Hepatocyte (in vitro differentiated cells): ENCODE data around the gene KAT7. TPM values are rescaled to one million over a fixed set of nuclear protein-coding genes. Genes with fewer than 3 reads are reported as not detected.

Experiments
- DNase-seq: peaks from one replicate; pipeline ENCODE4 v3.0.0-alpha.2; 2016; ENCODE audit warnings: low spot score
- H2AFZ ChIP-seq: fragments of 200-600 bp; sonication (generic); 2 replicates; pipeline ENCODE4 v1.6.0; 2016; ENCODE audit warnings: antibody characterized with exemption, mild to moderate bottlenecking
- H3K27ac ChIP-seq: fragments of 200-600 bp; sonication (generic); 2 replicates; pipeline ENCODE4 v1.5.1; 2016; ENCODE audit warnings: mild to moderate bottlenecking
- H3K27me3 ChIP-seq: fragments of 200-600 bp; sonication (generic); 2 replicates; pipeline ENCODE4 v1.6.1; 2016
- H3K36me3 ChIP-seq: fragments of 200-600 bp; sonication (generic); replicated peaks from 2 replicates; pipeline ENCODE4 v1.5.1; 2016; ENCODE audit warnings: low read depth; ENCODE audit not compliant: insufficient read depth
- H3K4me1 ChIP-seq: fragments of 200-600 bp; sonication (generic); 2 replicates; pipeline ENCODE4 v1.5.1; 2016; ENCODE audit warnings: mild to moderate bottlenecking, moderate library complexity; ENCODE audit not compliant: insufficient read depth
- H3K4me2 ChIP-seq: fragments of 200-600 bp; sonication (generic); 2 replicates; pipeline ENCODE4 v1.6.0; 2016
- H3K4me3 ChIP-seq: fragments of 200-600 bp; sonication (generic); 2 replicates; pipeline ENCODE4 v1.5.1; 2016; ENCODE audit warnings: mild to moderate bottlenecking
- H3K79me2 ChIP-seq: fragments of 200-600 bp; sonication (generic); 2 replicates; pipeline ENCODE4 v1.6.0; 2017; ENCODE audit warnings: mild to moderate bottlenecking
- H3K9me2 ChIP-seq: fragments of 200-600 bp; sonication (generic); replicated peaks from 2 replicates; pipeline ENCODE4 v1.6.0; 2017; ENCODE audit warnings: mild to moderate bottlenecking; ENCODE audit not compliant: insufficient read depth
- H3K9me3 ChIP-seq: fragments of 200-600 bp; sonication (generic); 2 replicates; pipeline ENCODE4 v1.5.1; 2016; ENCODE audit warnings: low read depth, mild to moderate bottlenecking
- H4K20me1 ChIP-seq: fragments of 200-600 bp; sonication (generic); 2 replicates; pipeline ENCODE4 v1.6.0; 2016; ENCODE audit warnings: mild to moderate bottlenecking; ENCODE audit not compliant: insufficient read depth, poor library complexity, severe bottlenecking
- EZH2 ChIP-seq: fragments of 200-600 bp; sonication (generic); IDR thresholded peaks from 2 replicates; pipeline ENCODE4 v1.6.1; 2016; ENCODE audit warnings: antibody characterized with exemption, mild to moderate bottlenecking, borderline replicate concordance
- EZH2phosphoT487 ChIP-seq: fragments of 200-600 bp; sonication (generic); IDR thresholded peaks from one replicate; pipeline ENCODE4 v1.6.1; 2018; ENCODE audit warnings: antibody characterized with exemption, mild to moderate bottlenecking, low read depth, moderate library complexity; ENCODE audit not compliant: unreplicated experiment, severe bottlenecking
- WGBS: methylation state at CpG from one replicate; pipeline ENCODE4 v1.1.6; 2016; ENCODE audit warnings: low lambda C conversion rate; ENCODE audit errors: missing lambda C conversion rate; 5-methylcytosine and 5-hydroxymethylcytosine counted together
- polyA plus RNA-seq: library from polyadenylated mRNA; unstranded; fragments of >200 nt; fragmentation: Nextera tagmentation; extraction: Ambion mirVana; gene quantifications from 2 replicates; pipeline ENCODE4 v1.2.1, GENCODE V29; 2016
- total RNA-seq: library from RNA; depleted of rRNA; stranded (reverse); fragments of >200 nt; gene quantifications from 2 replicates; pipeline ENCODE4 v1.2.3, GENCODE V29; 2014
- TF ChIP-seq, protein P1 (sequence below): fragments of 200-600 bp; sonication (generic); IDR thresholded peaks from 2 replicates; pipeline ENCODE4 v1.5.1; 2016; ENCODE audit warnings: antibody characterized with exemption, mild to moderate bottlenecking; ENCODE audit not compliant: poor library complexity

The KAT7 gene
- total and polyA plus RNA-seq, 2 experiments from 2014 or later, result 21.4 to 30.1 TPM

DNA sequence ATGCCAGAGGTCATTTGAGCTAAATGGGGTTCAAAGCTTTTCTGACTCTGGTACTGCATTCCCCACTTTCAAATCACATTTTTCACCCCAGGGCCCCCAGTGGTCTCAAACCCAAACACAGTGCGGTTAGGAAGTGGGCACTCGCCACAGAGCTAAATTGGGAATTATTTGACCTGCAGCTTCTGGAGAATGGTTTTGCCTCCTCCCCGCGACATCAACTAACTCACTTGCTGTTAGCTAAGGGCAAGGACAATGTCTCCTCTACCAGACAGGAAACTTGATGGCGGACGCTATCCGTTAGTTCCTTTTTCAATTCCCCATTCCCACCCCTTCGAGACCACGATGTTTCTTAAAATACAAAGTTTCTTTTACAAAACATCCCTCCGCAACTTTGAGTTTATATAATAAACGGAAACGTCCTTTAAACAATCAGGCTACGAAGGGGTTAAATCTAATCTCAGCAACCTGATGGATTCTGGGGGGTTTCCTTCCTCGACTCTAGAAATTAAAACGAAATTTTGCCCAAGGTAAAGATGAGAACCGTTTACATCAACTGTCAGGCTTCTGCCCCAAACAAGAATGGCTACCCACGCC lies 500 bp upstream of the KAT7 start:
- no peak for TF ChIP-seq EZH2
- TF ChIP-seq, protein P1, sequence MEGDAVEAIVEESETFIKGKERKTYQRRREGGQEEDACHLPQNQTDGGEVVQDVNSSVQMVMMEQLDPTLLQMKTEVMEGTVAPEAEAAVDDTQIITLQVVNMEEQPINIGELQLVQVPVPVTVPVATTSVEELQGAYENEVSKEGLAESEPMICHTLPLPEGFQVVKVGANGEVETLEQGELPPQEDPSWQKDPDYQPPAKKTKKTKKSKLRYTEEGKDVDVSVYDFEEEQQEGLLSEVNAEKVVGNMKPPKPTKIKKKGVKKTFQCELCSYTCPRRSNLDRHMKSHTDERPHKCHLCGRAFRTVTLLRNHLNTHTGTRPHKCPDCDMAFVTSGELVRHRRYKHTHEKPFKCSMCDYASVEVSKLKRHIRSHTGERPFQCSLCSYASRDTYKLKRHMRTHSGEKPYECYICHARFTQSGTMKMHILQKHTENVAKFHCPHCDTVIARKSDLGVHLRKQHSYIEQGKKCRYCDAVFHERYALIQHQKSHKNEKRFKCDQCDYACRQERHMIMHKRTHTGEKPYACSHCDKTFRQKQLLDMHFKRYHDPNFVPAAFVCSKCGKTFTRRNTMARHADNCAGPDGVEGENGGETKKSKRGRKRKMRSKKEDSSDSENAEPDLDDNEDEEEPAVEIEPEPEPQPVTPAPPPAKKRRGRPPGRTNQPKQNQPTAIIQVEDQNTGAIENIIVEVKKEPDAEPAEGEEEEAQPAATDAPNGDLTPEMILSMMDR, result no peak
- TF ChIP-seq EZH2phosphoT487, result no peak
- Histone ChIP-seq H3K9me2 (no peaks in the 10 kb centered on the region), H3K79me2 (peaks cover 39% of the 10 kb centered on the region), H3K27ac (peak overlapping the region; percentile 88), H3K36me3 (no peaks in the 10 kb centered on the region), H2AFZ (peak overlapping the region; percentile 67), H3K4me2 (peak overlapping the region; percentile 80), H3K27me3 (no peaks in the 10 kb centered on the region), H3K9me3 (no peaks in the 10 kb centered on the region), H3K4me3 (peak overlapping the region; percentile 32), H4K20me1 (peaks cover 36% of the 10 kb centered on the region), H3K4me1 (peaks cover 14% of the 10 kb centered on the region)
- 2% methylated on average over 17 of the region's 17 CpGs for WGBS
- DNase-seq, result no peak

DNA sequence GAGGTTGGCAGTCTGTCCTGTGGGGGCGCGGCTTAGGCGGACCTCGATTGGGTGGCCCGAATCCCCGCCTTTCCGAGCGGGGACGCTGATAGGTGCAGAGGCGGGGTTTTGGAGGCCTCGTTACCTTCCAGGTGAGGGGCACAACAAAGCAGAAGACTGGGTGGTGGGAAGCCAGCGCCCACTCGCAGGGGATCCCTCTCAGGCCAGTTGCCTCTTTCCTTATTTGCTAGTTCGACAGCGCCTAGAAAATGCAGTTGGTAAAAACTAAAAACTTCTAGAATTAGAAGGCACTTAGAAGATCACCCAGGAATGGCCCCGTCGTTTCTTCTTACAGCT lies 730 bp downstream of the KAT7 start:
- H2AFZ ChIP-seq, result no peak overlapping the region
- H3K27me3 ChIP-seq, result no peaks in the 10 kb centered on the region
- no peak overlapping the region for H3K27ac ChIP-seq
- no peak for DNase-seq
- WGBS, result 9% methylated on average over 17 of the region's 17 CpGs
- no peaks in the 10 kb centered on the region for H3K9me2 ChIP-seq
- H3K4me2 ChIP-seq, result peak overlapping the region; percentile 80
- TF ChIP-seq EZH2phosphoT487, result no peak
- TF ChIP-seq EZH2, result no peak
- TF ChIP-seq, protein P1, result no peak
- peaks cover 44% of the 10 kb centered on the region for H4K20me1 ChIP-seq
- H3K79me2 ChIP-seq, result peaks cover 51% of the 10 kb centered on the region
- H3K4me1 ChIP-seq, result peaks cover 14% of the 10 kb centered on the region
- H3K36me3 ChIP-seq, result no peaks in the 10 kb centered on the region
- peak overlapping the region; percentile 1 for H3K4me3 ChIP-seq
- H3K9me3 ChIP-seq, result no peaks in the 10 kb centered on the region

DNA sequence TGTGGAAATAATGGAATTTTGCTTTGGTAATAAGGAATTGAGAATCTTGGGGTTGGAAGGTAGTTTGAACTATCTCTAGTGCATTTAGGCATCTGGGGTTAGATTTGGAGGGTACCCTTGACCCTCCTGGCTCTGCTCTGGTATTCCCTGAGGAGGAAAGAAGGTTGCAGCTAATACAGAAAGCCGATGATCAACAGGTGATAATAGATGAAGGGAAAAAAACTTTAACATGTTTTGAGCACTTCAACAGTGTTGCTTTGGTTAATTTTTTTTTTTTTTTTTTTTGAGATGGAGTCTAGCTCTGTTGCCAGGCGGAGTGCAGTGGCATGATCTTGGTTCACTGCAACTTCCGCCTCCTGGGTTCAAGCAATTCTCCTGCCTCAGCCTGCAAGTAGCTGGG lies 4.8 kb downstream of the KAT7 start:
- Histone ChIP-seq H3K4me2 (no peak overlapping the region), H2AFZ (no peak overlapping the region), H3K27ac (no peak overlapping the region), H3K36me3 (no peaks in the 10 kb centered on the region), H4K20me1 (peaks cover 61% of the 10 kb centered on the region), H3K27me3 (no peaks in the 10 kb centered on the region), H3K9me2 (no peaks in the 10 kb centered on the region), H3K4me1 (peaks cover 5% of the 10 kb centered on the region), H3K79me2 (peaks cover 84% of the 10 kb centered on the region), H3K9me3 (no peaks in the 10 kb centered on the region), H3K4me3 (no peak overlapping the region)
- no peak for DNase-seq
- TF ChIP-seq, protein P1, result no peak
- no peak for TF ChIP-seq EZH2phosphoT487
- 100% methylated on average over 3 of the region's 3 CpGs for WGBS

DNA sequence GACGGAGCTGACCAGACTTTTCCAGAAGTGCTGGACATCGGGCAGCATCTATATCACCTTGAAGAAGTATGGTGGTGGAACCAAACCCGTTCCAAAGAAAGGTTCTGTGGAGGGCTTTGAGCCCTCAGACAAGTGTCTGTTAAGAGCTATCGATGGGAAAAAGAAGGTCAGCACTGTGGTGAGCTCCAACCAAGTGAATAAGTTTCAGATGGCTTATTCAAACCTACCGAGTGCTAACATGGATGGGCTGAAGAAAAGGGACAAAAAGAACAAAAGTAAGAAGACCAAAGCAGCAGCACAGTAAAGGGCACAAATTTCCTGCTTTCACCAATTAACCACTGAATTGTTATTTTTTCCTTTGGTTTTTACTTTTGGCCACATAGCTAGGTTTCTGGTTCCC lies 6.9 kb downstream of the KAT7 start:
- no peak for TF ChIP-seq EZH2phosphoT487
- no peak overlapping the region for H3K27ac ChIP-seq
- 87% methylated on average over 5 of the region's 5 CpGs for WGBS
- H4K20me1 ChIP-seq, result peaks cover 49% of the 10 kb centered on the region
- H3K9me2 ChIP-seq, result no peaks in the 10 kb centered on the region
- DNase-seq, result no peak
- no peak overlapping the region for H2AFZ ChIP-seq
- no peaks in the 10 kb centered on the region for H3K27me3 ChIP-seq
- H3K4me1 ChIP-seq, result no peaks in the 10 kb centered on the region
- H3K4me3 ChIP-seq, result no peak overlapping the region
- H3K4me2 ChIP-seq, result no peak overlapping the region
- no peaks in the 10 kb centered on the region for H3K9me3 ChIP-seq
- H3K36me3 ChIP-seq, result no peaks in the 10 kb centered on the region
- peaks cover 90% of the 10 kb centered on the region for H3K79me2 ChIP-seq
